K562 (cell line): ENCODE measurements around the gene TSR2. TPM values are rescaled to one million over a fixed set of nuclear protein-coding genes. Genes with fewer than 3 reads are reported as not detected.

ENCODE experiments used
- CBFA2T2 ChIP-seq: fragments of 450-650 bp; conservative IDR thresholded peaks from 2 replicates; pipeline ENCODE4 v1.6.1; 2017; ENCODE audit warnings: mild to moderate bottlenecking
- CXXC5 ChIP-seq: fragments of 250-450 bp; sonication (Bioruptor Pico); IDR thresholded peaks from 2 replicates; pipeline ENCODE4 v1.8.0; 2022; ENCODE audit warnings: inconsistent platforms, mild to moderate bottlenecking, moderate library complexity
- DIDO1 ChIP-seq: fragments of 450-650 bp; IDR thresholded peaks from 2 replicates; pipeline ENCODE4 v1.6.1; 2016; ENCODE audit warnings: low read depth, missing biosample characterization, missing genetic modification characterization
- FOXJ3 ChIP-seq: sonication (generic); formaldehyde crosslinking; IDR thresholded peaks from 2 replicates; pipeline ENCODE4 v1.4.0; 2020; ENCODE audit warnings: mild to moderate bottlenecking, missing genetic modification reagents
- FOXK2 ChIP-seq, 2 experiments: fragments of 450-650 bp; IDR thresholded peaks in 1 of 2; conservative IDR thresholded peaks in 1 of 2; 2 replicates each; pipeline ENCODE4 v1.6.1; 2016; ENCODE audit warnings: low read depth in 2 of 2, mild to moderate bottlenecking in 1 of 2
- JUND ChIP-seq, 2 experiments: IDR thresholded peaks; 2 replicates in 1 of 2; 3 replicates in 1 of 2; pipeline ENCODE4 v1.6.1; 2011; ENCODE audit warnings: borderline replicate concordance in 2 of 2, low read depth in 2 of 2, low read length in 2 of 2, improper control_type of control experiment in 1 of 2, missing biosample characterization in 1 of 2, missing genetic modification characterization in 1 of 2, missing genetic modification reagents in 1 of 2
- KLF1 ChIP-seq: fragments of 450-650 bp; IDR thresholded peaks from 2 replicates; pipeline ENCODE4 v1.6.1; 2016; ENCODE audit warnings: missing genetic modification characterization, missing compliant biosample characterization
- MEIS2 ChIP-seq: fragments of 450-650 bp; IDR thresholded peaks from 2 replicates; pipeline ENCODE4 v1.6.1; 2014; ENCODE audit warnings: mild to moderate bottlenecking; ENCODE audit not compliant: partially characterized antibody
- NEUROD1 ChIP-seq: fragments of 150-350 bp; IDR thresholded peaks from 2 replicates; pipeline ENCODE4 v1.6.1; 2014; ENCODE audit warnings: borderline replicate concordance, low read length, low read depth; ENCODE audit not compliant: partially characterized antibody
- PHB ChIP-seq: fragments of 250-450 bp; sonication (Bioruptor Pico); IDR thresholded peaks from 2 replicates; pipeline ENCODE4 v1.5.0; 2021
- PHF8 ChIP-seq: fragments of 200-600 bp; sonication (generic); IDR thresholded peaks from 2 replicates; pipeline ENCODE4 v1.6.1; 2012; ENCODE audit warnings: mixed run types, mild to moderate bottlenecking, inconsistent platforms, low read length, moderate library complexity, borderline replicate concordance
- PTRF ChIP-seq: fragments of 450-650 bp; IDR thresholded peaks from 2 replicates; pipeline ENCODE4 v1.6.1; 2016; ENCODE audit warnings: mild to moderate bottlenecking, missing genetic modification characterization, missing compliant biosample characterization
- RCOR1 ChIP-seq, 2 experiments: IDR thresholded peaks; 2 replicates each; pipeline ENCODE4 v1.6.1; 2012; ENCODE audit warnings: low read depth in 2 of 2, low read length in 2 of 2, borderline replicate concordance in 1 of 2, improper control_type of control experiment in 1 of 2
- SP1 ChIP-seq: sonication (generic); formaldehyde crosslinking; IDR thresholded peaks from 2 replicates; pipeline ENCODE4 v1.8.1; 2022; ENCODE audit warnings: mild to moderate bottlenecking, missing genetic modification reagents
- STAG1 ChIP-seq: sonication (generic); formaldehyde crosslinking; IDR thresholded peaks from 2 replicates; pipeline ENCODE4 v1.5.0; 2020; ENCODE audit warnings: missing genetic modification reagents, borderline replicate concordance
- TEAD4 ChIP-seq, 2 experiments: sonication (generic) in 1 of 2; formaldehyde crosslinking in 1 of 2; IDR thresholded peaks; 2 replicates each; pipeline versions ENCODE4 v1.6.1 to v1.8.0; 2012 to 2022; ENCODE audit warnings: borderline replicate concordance in 1 of 2, inconsistent platforms in 1 of 2, low read length in 1 of 2, mild to moderate bottlenecking in 1 of 2, missing genetic modification reagents in 1 of 2
- THRAP3 ChIP-seq: fragments of 450-650 bp; IDR thresholded peaks from 2 replicates; pipeline ENCODE4 v1.6.1; 2016; ENCODE audit warnings: mild to moderate bottlenecking, inconsistent platforms, borderline replicate concordance
- ZNF780A ChIP-seq: fragments of 250-450 bp; sonication (Bioruptor Pico); IDR thresholded peaks from 2 replicates; pipeline ENCODE4 v1.5.0; 2021; ENCODE audit warnings: mild to moderate bottlenecking
- polyA plus RNA-seq, 8 experiments: library from polyadenylated mRNA; depleted of rRNA in 4 of 8; stranded (reverse) in 5 of 8; unstranded in 3 of 8; fragments of >200 nt; fragmentation: Nextera tagmentation in 2 of 8; fragmentation: Illumina TruSeq in 1 of 8; extraction: Ambion mirVana in 2 of 8; extraction: Trizol in 1 of 8; gene quantifications; 2 replicates each; pipeline versions ENCODE4 v1.2.1 to v1.2.3, GENCODE V29; 2011 to 2014; ENCODE audit warnings: inconsistent platforms in 1 of 8, missing spikeins in 1 of 8
- total RNA-seq, 7 experiments: library from RNA; depleted of rRNA in 6 of 7; stranded (reverse); fragments of >200 nt in 6 of 7; fragmentation: Illumina TruSeq in 2 of 7; extraction: Trizol in 2 of 7; gene quantifications; 2 replicates each; pipeline versions ENCODE4 v1.2.1 to v1.2.3, GENCODE V29; 2011 to 2021; ENCODE audit warnings: low replicate concordance in 1 of 7
- TF ChIP-seq, protein P1 (sequence below): fragments of 450-650 bp; IDR thresholded peaks from 2 replicates; pipeline ENCODE4 v1.6.1; 2016; ENCODE audit warnings: antibody characterized with exemption
- TF ChIP-seq, protein P2 (sequence below): sonication (generic); formaldehyde crosslinking; IDR thresholded peaks from 2 replicates; pipeline ENCODE4 v1.5.0; 2020; ENCODE audit warnings: missing genetic modification reagents
- TF ChIP-seq, protein P3 (sequence below): sonication (generic); formaldehyde crosslinking; IDR thresholded peaks from 2 replicates; pipeline ENCODE4 v1.9.0; 2022; ENCODE audit warnings: mild to moderate bottlenecking, missing genetic modification reagents

Gene TSR2
- total and polyA plus RNA-seq, 9 of the 15 experiments (the other 6 are each of a cell fraction or from before 2014, with no cell fraction given) = 8.6 to 50.0 (median 28.5) TPM

DNA sequence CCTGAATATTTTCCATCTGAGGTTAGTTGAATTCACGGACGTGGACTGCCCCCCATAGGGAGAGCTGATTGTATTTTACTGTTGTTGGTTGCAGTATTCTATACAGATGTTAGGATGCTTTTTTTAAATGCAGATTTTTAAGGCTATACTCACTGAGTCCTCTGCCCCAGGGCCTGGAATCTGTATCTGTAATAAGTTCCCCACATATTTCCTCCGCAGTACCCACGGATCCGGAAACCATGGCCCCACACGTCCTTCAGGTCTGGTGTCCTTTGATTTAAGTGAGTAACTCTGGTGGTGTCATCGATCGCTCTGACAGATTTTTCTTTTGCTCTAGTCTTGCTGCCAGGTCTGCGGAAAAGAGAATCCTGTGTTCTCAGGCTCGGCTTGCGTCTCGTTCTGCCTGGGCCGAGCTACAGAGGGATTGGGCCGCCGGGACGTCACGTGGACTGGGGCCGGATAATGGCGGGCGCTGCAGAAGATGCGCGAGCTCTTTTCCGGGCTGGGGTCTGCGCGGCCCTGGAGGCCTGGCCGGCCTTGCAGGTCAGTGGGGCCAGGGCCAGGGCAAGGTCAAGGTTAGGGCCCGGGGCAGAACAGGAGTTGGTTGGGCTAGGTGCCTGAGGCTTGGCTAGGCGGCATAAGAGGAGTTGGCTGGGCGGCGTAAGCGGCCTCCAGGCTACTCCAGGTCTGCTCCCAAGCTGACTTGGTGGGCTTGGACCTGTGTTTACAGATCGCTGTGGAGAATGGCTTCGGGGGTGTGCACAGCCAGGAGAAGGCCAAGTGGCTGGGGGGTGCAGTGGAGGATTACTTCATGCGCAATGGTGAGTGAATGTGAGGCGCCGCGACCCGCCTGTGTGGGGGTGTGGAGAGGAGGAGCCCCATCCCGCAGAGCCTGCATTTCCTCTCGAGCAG lies at the start of gene TSR2 (continued):
- TF ChIP-seq TEAD4 (IDR thresholded peaks at IDR 0.05; ENCODE audit: low read length) (no peak), TEAD4 (CRISPR knock-in tag; IDR thresholded peaks at IDR 0.05; ENCODE audit: borderline replicate concordance) (no peak), ZNF780A (no peak), THRAP3 (no peak), CBFA2T2 (peak; percentile 47), FOXK2 (conservative IDR thresholded peaks at IDR 0.05 in 1 of 2, IDR thresholded peaks at IDR 0.05 in 1 of 2; ENCODE audit: low read depth in 2 of 2) (peak; percentile 24 to 78; a peak in 2 of 4 replicates), MEIS2 (peak; percentile 68), RCOR1 (IDR thresholded peaks at IDR 0.05; ENCODE audit: borderline replicate concordance in 1 of 2, low read depth in 2 of 2, low read length in 2 of 2) (peak in 1 of 2 experiments; percentile 35; a peak in 1 of 4 replicates), NEUROD1 (peak; percentile 45), FOXJ3 (no peak), PHF8 (peak; percentile 84), KLF1 (tag) (no peak), JUND (IDR thresholded peaks at IDR 0.05; ENCODE audit: borderline replicate concordance, low read depth, low read length) (peak; percentile 33; the same call in 1 of the 2 replicates), JUND (tag; IDR thresholded peaks at IDR 0.05; ENCODE audit: borderline replicate concordance, low read depth, low read length) (no peak; the same call in 1 of the 3 replicates), STAG1 (CRISPR knock-in tag) (no peak), DIDO1 (no peak), PHB (no peak), PTRF (tag) (no peak), CXXC5 (CRISPR knock-in tag) (peak; percentile 55), SP1 (peak; percentile 39; the same call in 1 of the 2 replicates)
- TF ChIP-seq, protein P1, sequence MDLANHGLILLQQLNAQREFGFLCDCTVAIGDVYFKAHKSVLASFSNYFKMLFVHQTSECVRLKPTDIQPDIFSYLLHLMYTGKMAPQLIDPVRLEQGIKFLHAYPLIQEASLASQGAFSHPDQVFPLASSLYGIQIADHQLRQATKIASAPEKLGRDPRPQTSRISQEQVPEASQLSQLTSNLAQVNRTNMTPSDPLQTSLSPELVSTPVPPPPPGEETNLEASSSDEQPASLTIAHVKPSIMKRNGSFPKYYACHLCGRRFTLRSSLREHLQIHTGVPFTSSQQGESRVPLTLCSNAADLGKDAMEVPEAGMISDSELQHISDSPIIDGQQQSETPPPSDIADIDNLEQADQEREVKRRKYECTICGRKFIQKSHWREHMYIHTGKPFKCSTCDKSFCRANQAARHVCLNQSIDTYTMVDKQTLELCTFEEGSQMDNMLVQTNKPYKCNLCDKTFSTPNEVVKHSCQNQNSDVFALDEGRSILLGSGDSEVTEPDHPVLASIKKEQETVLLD = no peak
- TF ChIP-seq, protein P2, sequence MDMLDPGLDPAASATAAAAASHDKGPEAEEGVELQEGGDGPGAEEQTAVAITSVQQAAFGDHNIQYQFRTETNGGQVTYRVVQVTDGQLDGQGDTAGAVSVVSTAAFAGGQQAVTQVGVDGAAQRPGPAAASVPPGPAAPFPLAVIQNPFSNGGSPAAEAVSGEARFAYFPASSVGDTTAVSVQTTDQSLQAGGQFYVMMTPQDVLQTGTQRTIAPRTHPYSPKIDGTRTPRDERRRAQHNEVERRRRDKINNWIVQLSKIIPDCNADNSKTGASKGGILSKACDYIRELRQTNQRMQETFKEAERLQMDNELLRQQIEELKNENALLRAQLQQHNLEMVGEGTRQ (CRISPR knock-in tag) = peak; percentile 96
- TF ChIP-seq, protein P3, sequence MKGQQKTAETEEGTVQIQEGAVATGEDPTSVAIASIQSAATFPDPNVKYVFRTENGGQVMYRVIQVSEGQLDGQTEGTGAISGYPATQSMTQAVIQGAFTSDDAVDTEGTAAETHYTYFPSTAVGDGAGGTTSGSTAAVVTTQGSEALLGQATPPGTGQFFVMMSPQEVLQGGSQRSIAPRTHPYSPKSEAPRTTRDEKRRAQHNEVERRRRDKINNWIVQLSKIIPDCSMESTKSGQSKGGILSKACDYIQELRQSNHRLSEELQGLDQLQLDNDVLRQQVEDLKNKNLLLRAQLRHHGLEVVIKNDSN (CRISPR knock-in tag) = peak; percentile 95
